ENCODE data around the gene TAF15. TPM values are rescaled to one million over a fixed set of nuclear protein-coding genes. Genes with fewer than 3 reads are reported as not detected.

The TAF15 gene
- 53.8 TPM for total RNA-seq

DNA sequence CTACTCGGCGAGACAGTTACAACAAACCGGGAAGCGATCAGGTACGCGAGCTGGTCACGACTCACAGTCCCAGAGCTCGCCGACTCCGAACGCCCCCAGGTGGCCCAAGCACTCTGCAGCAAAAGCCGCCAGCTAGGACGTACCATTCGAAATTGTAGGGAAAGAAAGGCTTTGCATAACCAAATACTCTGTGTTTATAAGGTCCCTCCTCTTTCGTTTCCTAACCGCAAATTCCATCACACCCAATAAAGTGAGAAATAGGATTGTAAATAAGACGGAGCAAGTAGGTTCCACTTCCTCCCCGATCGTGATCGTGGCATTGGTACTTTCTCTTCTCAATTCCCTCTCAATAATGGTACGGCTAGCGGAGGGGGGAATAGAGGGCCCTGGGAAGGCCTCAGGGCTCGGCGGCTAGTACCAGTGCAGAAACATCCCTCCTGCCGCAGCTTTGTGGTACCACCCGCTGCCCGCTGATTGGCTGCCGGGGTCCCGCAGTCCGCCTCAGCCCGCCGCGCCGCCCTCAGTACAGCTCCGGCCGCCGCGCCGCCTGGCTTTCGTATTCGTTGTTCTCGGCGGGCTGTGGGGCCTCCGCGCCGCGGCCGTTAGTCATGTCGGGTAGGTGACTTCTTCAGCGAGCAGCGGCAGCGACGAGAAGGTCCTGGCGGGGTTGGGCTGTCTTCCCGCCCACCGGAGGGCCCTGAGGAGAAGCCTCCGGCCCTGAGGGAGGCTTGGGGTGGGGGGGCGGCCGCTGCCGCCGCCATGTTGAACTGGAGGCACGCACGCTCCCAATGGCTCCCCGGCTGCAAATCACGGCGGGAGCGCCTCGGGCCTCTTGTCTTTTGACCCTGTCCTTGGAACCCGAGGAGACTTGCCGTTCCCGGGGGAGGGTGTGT, at the start of gene TAF15:
TAF15 (plus strand) TSS at position 523 of the 893 bp plus-strand sequence; CDS start at position 609, 86 bp downstream.
- no peaks in the 10 kb centered on the region for H3K27me3 ChIP-seq (ENCODE audit: control insufficient read depth in 3 of 3, insufficient read depth in 3 of 3, low read length in 3 of 3)
- peaks cover 13 to 23% (median 21%) of the 10 kb centered on the region in 3 donors for H3K4me1 ChIP-seq (ENCODE audit: control insufficient read depth in 3 of 3, insufficient read depth in 3 of 3, low read length in 3 of 3)
- H3K27ac ChIP-seq (ENCODE audit: low read depth, low read length): peak within 1 kb of the TSS; percentile 91
- no peaks in the 10 kb centered on the region for H3K9me3 ChIP-seq (ENCODE audit: control insufficient read depth in 3 of 3, low read length in 3 of 3)
- peak within 1 kb of the TSS; percentile 95 to 98 (median 96) for H3K9ac ChIP-seq (ENCODE audit: low read depth in 1 of 3, low read length in 3 of 3)
- H3K4me3 ChIP-seq (ENCODE audit: low read length in 3 of 3): peak within 1 kb of the TSS; percentile 99
- no peaks in the 10 kb centered on the region for H3K36me3 ChIP-seq (ENCODE audit: control insufficient read depth in 3 of 3, insufficient read depth in 3 of 3, low read length in 3 of 3)

- H3K4me3 ChIP-seq (ENCODE audit: low read length in 3 of 3): no peak within 1 kb of the TSS
- no peaks in the 10 kb centered on the region for H3K36me3 ChIP-seq (ENCODE audit: control insufficient read depth in 3 of 3, insufficient read depth in 3 of 3, low read length in 3 of 3)
- H3K4me1 ChIP-seq (ENCODE audit: control insufficient read depth in 3 of 3, insufficient read depth in 3 of 3, low read length in 3 of 3): peaks cover 9 to 15% (median 12%) of the 10 kb centered on the region in 3 donors
- no peak within 1 kb of the TSS for H3K27ac ChIP-seq (ENCODE audit: low read depth, low read length)
- no peaks in the 10 kb centered on the region for H3K27me3 ChIP-seq (ENCODE audit: control insufficient read depth in 3 of 3, insufficient read depth in 3 of 3, low read length in 3 of 3)
- H3K9ac ChIP-seq (ENCODE audit: low read depth in 1 of 3, low read length in 3 of 3): no peak within 1 kb of the TSS
- no peaks in the 10 kb centered on the region for H3K9me3 ChIP-seq (ENCODE audit: control insufficient read depth in 3 of 3, low read length in 3 of 3)
These were observed 48.7 kb upstream of the TAF15 start, which contains the start of gene C17orf50 for GRCh38 chr17:35760587-35760986. C17orf50 (plus strand) TSS chr17:35760887; CDS start chr17:35760942, 55 bp downstream.

DNA sequence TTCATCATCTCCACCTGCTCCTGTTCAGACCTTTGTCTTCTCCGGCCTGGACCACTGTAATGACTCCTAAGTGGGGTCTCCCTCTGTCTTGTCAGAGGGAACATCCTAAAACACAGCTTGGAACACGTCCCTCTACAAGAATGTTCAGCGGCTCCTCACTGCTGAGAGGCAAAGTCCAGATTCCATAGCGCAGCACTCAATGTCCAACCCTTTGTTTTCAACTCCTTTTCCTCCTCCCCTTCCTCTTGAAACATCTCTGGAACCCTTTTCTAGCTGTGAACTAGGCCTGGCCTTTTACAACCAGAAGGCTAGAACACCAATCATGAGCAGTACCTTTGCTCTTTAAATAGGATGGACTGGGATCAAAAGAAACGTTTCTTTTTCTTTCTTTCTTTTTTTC, 47.7 kb upstream of the TAF15 start:
- Histone ChIP-seq H3K4me1 (ENCODE audit: control insufficient read depth in 3 of 3, insufficient read depth in 3 of 3, low read length in 3 of 3) (peaks cover 9 to 15% (median 12%) of the 10 kb centered on the region in 3 donors), H3K27ac (ENCODE audit: low read depth, low read length) (no peak overlapping the region), H3K27me3 (ENCODE audit: control insufficient read depth in 3 of 3, insufficient read depth in 3 of 3, low read length in 3 of 3) (no peaks in the 10 kb centered on the region), H3K36me3 (ENCODE audit: control insufficient read depth in 3 of 3, insufficient read depth in 3 of 3, low read length in 3 of 3) (no peaks in the 10 kb centered on the region), H3K9ac (ENCODE audit: low read depth in 1 of 3, low read length in 3 of 3) (no peak overlapping the region), H3K9me3 (ENCODE audit: control insufficient read depth in 3 of 3, low read length in 3 of 3) (no peaks in the 10 kb centered on the region), H3K4me3 (ENCODE audit: low read length in 3 of 3) (no peak overlapping the region)

DNA sequence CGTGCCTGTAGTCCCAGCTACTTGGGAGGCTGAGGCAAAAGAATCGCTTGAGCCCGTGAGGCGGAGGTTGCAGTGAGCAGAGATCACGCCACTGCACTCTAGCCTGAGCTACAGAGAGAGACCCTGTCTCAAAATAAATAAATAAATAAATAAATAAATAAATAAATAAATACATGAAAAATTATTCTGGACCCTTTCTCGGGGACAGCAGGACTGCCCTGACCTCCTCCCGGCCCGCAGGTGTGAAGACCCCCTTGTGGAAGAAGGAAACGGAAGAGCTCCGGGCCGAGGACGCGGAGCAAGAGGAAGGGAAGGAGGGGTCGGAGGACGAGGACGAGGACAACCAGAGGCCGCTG, 45.5 kb upstream of the TAF15 start:
- no peaks in the 10 kb centered on the region for H3K27me3 ChIP-seq (ENCODE audit: control insufficient read depth in 3 of 3, insufficient read depth in 3 of 3, low read length in 3 of 3)
- H3K4me1 ChIP-seq (ENCODE audit: control insufficient read depth in 3 of 3, insufficient read depth in 3 of 3, low read length in 3 of 3): peaks cover 9 to 15% (median 12%) of the 10 kb centered on the region in 3 donors
- H3K27ac ChIP-seq (ENCODE audit: low read depth, low read length): no peak overlapping the region
- H3K9ac ChIP-seq (ENCODE audit: low read depth in 1 of 3, low read length in 3 of 3): peak overlapping the region in 2 of 3 donors; percentile 43 to 72
- no peaks in the 10 kb centered on the region for H3K36me3 ChIP-seq (ENCODE audit: control insufficient read depth in 3 of 3, insufficient read depth in 3 of 3, low read length in 3 of 3)
- H3K4me3 ChIP-seq (ENCODE audit: low read length in 3 of 3): peak overlapping the region; percentile 65 to 75 (median 66)
- no peaks in the 10 kb centered on the region for H3K9me3 ChIP-seq (ENCODE audit: control insufficient read depth in 3 of 3, low read length in 3 of 3)

- Histone ChIP-seq H3K9ac (ENCODE audit: low read depth in 1 of 3, low read length in 3 of 3) (peak overlapping the region; percentile 43 to 72 (median 56)), H3K9me3 (ENCODE audit: control insufficient read depth in 3 of 3, low read length in 3 of 3) (no peaks in the 10 kb centered on the region), H3K36me3 (ENCODE audit: control insufficient read depth in 3 of 3, insufficient read depth in 3 of 3, low read length in 3 of 3) (no peaks in the 10 kb centered on the region), H3K4me3 (ENCODE audit: low read length in 3 of 3) (peak overlapping the region; percentile 65 to 75 (median 66)), H3K27me3 (ENCODE audit: control insufficient read depth in 3 of 3, insufficient read depth in 3 of 3, low read length in 3 of 3) (no peaks in the 10 kb centered on the region), H3K4me1 (ENCODE audit: control insufficient read depth in 3 of 3, insufficient read depth in 3 of 3, low read length in 3 of 3) (peaks cover 9 to 15% (median 12%) of the 10 kb centered on the region in 3 donors), H3K27ac (ENCODE audit: low read depth, low read length) (no peak overlapping the region)
These were observed 44.9 kb upstream of the TAF15 start for GRCh38 chr17:35764123-35764991.

GRCh38 chr17:35765086-35765710, 44.1 kb upstream of the TAF15 start:
- no peak overlapping the region for H3K27ac ChIP-seq (ENCODE audit: low read depth, low read length)
- peaks cover 9 to 15% (median 12%) of the 10 kb centered on the region in 3 donors for H3K4me1 ChIP-seq (ENCODE audit: control insufficient read depth in 3 of 3, insufficient read depth in 3 of 3, low read length in 3 of 3)
- no peak overlapping the region for H3K9ac ChIP-seq (ENCODE audit: low read depth in 1 of 3, low read length in 3 of 3)
- H3K4me3 ChIP-seq (ENCODE audit: low read length in 3 of 3): no peak overlapping the region
- no peaks in the 10 kb centered on the region for H3K9me3 ChIP-seq (ENCODE audit: control insufficient read depth in 3 of 3, low read length in 3 of 3)
- H3K36me3 ChIP-seq (ENCODE audit: control insufficient read depth in 3 of 3, insufficient read depth in 3 of 3, low read length in 3 of 3): no peaks in the 10 kb centered on the region
- H3K27me3 ChIP-seq (ENCODE audit: control insufficient read depth in 3 of 3, insufficient read depth in 3 of 3, low read length in 3 of 3): no peaks in the 10 kb centered on the region

GRCh38 chr17:35765756-35766488, 43.4 kb upstream of the TAF15 start:
- Histone ChIP-seq H3K4me1 (ENCODE audit: control insufficient read depth in 3 of 3, insufficient read depth in 3 of 3, low read length in 3 of 3) (peaks cover 9 to 15% (median 12%) of the 10 kb centered on the region in 3 donors), H3K9ac (ENCODE audit: low read depth in 1 of 3, low read length in 3 of 3) (no peak overlapping the region), H3K27ac (ENCODE audit: low read depth, low read length) (no peak overlapping the region), H3K4me3 (ENCODE audit: low read length in 3 of 3) (no peak overlapping the region), H3K9me3 (ENCODE audit: control insufficient read depth in 3 of 3, low read length in 3 of 3) (no peaks in the 10 kb centered on the region), H3K36me3 (ENCODE audit: control insufficient read depth in 3 of 3, insufficient read depth in 3 of 3, low read length in 3 of 3) (no peaks in the 10 kb centered on the region), H3K27me3 (ENCODE audit: control insufficient read depth in 3 of 3, insufficient read depth in 3 of 3, low read length in 3 of 3) (no peaks in the 10 kb centered on the region)

- peak overlapping the region in 1 of 3 donors; percentile 3 for H3K9ac ChIP-seq (ENCODE audit: low read depth in 1 of 3, low read length in 3 of 3)
- H3K27me3 ChIP-seq (ENCODE audit: control insufficient read depth in 3 of 3, insufficient read depth in 3 of 3, low read length in 3 of 3): no peaks in the 10 kb centered on the region
- H3K27ac ChIP-seq (ENCODE audit: low read depth, low read length): no peak overlapping the region
- no peaks in the 10 kb centered on the region for H3K9me3 ChIP-seq (ENCODE audit: control insufficient read depth in 3 of 3, low read length in 3 of 3)
- no peaks in the 10 kb centered on the region for H3K36me3 ChIP-seq (ENCODE audit: control insufficient read depth in 3 of 3, insufficient read depth in 3 of 3, low read length in 3 of 3)
- peaks cover 9 to 15% (median 12%) of the 10 kb centered on the region in 3 donors for H3K4me1 ChIP-seq (ENCODE audit: control insufficient read depth in 3 of 3, insufficient read depth in 3 of 3, low read length in 3 of 3)
- no peak overlapping the region for H3K4me3 ChIP-seq (ENCODE audit: low read length in 3 of 3)
These were observed 42.8 kb upstream of the TAF15 start for GRCh38 chr17:35766489-35766877.

DNA sequence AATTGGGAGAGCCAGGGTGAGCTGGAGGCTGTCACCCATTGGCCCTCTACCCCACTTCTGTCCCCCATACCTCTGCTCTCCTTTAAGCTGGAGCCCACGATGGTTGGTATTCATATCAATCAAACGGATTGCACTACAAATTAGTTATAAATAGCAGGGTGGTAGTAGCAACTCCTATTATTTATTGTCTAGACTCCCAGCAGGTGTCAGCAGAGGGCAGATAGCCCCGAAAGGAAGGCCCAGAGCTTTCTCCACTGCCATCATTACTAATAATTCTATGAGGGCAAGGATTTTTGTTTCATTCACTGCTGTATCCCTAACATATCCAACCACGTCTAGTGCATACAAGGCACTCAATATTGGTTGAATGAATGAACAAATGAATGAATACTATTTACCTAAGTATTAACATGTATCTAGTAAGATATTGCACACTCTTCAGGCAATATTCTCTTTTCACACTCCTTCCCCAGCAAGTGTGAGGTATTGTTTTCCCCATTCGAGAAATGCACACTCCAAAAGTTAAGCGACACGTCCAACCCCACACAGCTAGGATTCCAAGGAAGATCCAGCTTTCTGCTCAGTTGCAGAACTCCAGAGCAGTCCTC, 42.3 kb upstream of the TAF15 start:
- no peak overlapping the region for H3K9ac ChIP-seq (ENCODE audit: low read depth in 1 of 3, low read length in 3 of 3)
- peaks cover 9 to 15% (median 12%) of the 10 kb centered on the region in 3 donors for H3K4me1 ChIP-seq (ENCODE audit: control insufficient read depth in 3 of 3, insufficient read depth in 3 of 3, low read length in 3 of 3)
- H3K4me3 ChIP-seq (ENCODE audit: low read length in 3 of 3): no peak overlapping the region
- H3K27me3 ChIP-seq (ENCODE audit: control insufficient read depth in 3 of 3, insufficient read depth in 3 of 3, low read length in 3 of 3): no peaks in the 10 kb centered on the region
- no peaks in the 10 kb centered on the region for H3K9me3 ChIP-seq (ENCODE audit: control insufficient read depth in 3 of 3, low read length in 3 of 3)
- no peak overlapping the region for H3K27ac ChIP-seq (ENCODE audit: low read depth, low read length)
- H3K36me3 ChIP-seq (ENCODE audit: control insufficient read depth in 3 of 3, insufficient read depth in 3 of 3, low read length in 3 of 3): no peaks in the 10 kb centered on the region
